ENCODE results near the gene PPAT.

GRCh38 chr4:56408978-56409377, 26.4 kb downstream of the PPAT start:
- TF ChIP-seq REST (IDR thresholded peaks at IDR 0.05; ENCODE audit: low read depth) (no peak), RAD21 (IDR thresholded peaks at IDR 0.05; ENCODE audit: low read depth) (no peak), TEAD4 (IDR thresholded peaks at IDR 0.05) (no peak), CEBPB (IDR thresholded peaks at IDR 0.05) (no peak), FOXM1 (IDR thresholded peaks at IDR 0.05; ENCODE audit: borderline replicate concordance, low read depth) (no peak), CREB1 (IDR thresholded peaks at IDR 0.05; ENCODE audit: low read depth) (no peak), YY1 (IDR thresholded peaks at IDR 0.05; ENCODE audit: low read depth) (no peak), EP300 (IDR thresholded peaks at IDR 0.05; ENCODE audit: borderline replicate concordance) (no peak), EGR1 (IDR thresholded peaks at IDR 0.05) (no peak)
- TF ChIP-seq, protein P1, sequence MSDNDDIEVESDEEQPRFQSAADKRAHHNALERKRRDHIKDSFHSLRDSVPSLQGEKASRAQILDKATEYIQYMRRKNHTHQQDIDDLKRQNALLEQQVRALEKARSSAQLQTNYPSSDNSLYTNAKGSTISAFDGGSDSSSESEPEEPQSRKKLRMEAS (IDR thresholded peaks at IDR 0.05): no peak
